K562 (cell line): ENCODE measurements around the gene KRT1. TPM values are rescaled to one million over a fixed set of nuclear protein-coding genes. Genes with fewer than 3 reads are reported as not detected.

ENCODE experiments used
- CHD2 ChIP-seq: IDR thresholded peaks from 2 replicates; pipeline ENCODE4 v1.6.1; 2011; ENCODE audit warnings: low read depth, low read length
- GTF3C2 ChIP-seq: IDR thresholded peaks from 3 replicates; pipeline ENCODE4 v1.6.1; 2011; ENCODE audit warnings: borderline replicate concordance, mild to moderate bottlenecking, moderate library complexity; ENCODE audit not compliant: insufficient read length; ENCODE audit errors: extremely low read depth
- ZFP30 ChIP-seq: fragments of 250-450 bp; sonication (Bioruptor Pico); IDR thresholded peaks from 2 replicates; pipeline ENCODE4 v1.8.0; 2022; ENCODE audit warnings: moderate library complexity, mild to moderate bottlenecking, inconsistent platforms, borderline replicate concordance
- polyA plus RNA-seq, 8 experiments: library from polyadenylated mRNA; depleted of rRNA in 4 of 8; stranded (reverse) in 5 of 8; unstranded in 3 of 8; fragments of >200 nt; fragmentation: Nextera tagmentation in 2 of 8; fragmentation: Illumina TruSeq in 1 of 8; extraction: Ambion mirVana in 2 of 8; extraction: Trizol in 1 of 8; gene quantifications; 2 replicates each; pipeline versions ENCODE4 v1.2.1 to v1.2.3, GENCODE V29; 2011 to 2014; ENCODE audit warnings: inconsistent platforms in 1 of 8, missing spikeins in 1 of 8
- total RNA-seq, 7 experiments: library from RNA; depleted of rRNA in 6 of 7; stranded (reverse); fragments of >200 nt in 6 of 7; fragmentation: Illumina TruSeq in 2 of 7; extraction: Trizol in 2 of 7; gene quantifications; 2 replicates each; pipeline versions ENCODE4 v1.2.1 to v1.2.3, GENCODE V29; 2011 to 2021; ENCODE audit warnings: low replicate concordance in 1 of 7
- TF ChIP-seq, protein P1 (sequence below): sonication (generic); formaldehyde crosslinking; IDR thresholded peaks from 2 replicates; pipeline ENCODE4 v1.8.0; 2023; ENCODE audit warnings: mild to moderate bottlenecking, missing genetic modification reagents

KRT1 gene
- total and polyA plus RNA-seq, 9 of the 15 experiments (the other 6 are each of a cell fraction or from before 2014, with no cell fraction given) = 0.18 TPM; not detected in 8

GRCh38 chr12:52673713-52674432 is 6.3 kb downstream of the KRT1 start (continued):
- TF ChIP-seq GTF3C2 = no peak
- no peak for TF ChIP-seq ZFP30
- TF ChIP-seq, protein P1, sequence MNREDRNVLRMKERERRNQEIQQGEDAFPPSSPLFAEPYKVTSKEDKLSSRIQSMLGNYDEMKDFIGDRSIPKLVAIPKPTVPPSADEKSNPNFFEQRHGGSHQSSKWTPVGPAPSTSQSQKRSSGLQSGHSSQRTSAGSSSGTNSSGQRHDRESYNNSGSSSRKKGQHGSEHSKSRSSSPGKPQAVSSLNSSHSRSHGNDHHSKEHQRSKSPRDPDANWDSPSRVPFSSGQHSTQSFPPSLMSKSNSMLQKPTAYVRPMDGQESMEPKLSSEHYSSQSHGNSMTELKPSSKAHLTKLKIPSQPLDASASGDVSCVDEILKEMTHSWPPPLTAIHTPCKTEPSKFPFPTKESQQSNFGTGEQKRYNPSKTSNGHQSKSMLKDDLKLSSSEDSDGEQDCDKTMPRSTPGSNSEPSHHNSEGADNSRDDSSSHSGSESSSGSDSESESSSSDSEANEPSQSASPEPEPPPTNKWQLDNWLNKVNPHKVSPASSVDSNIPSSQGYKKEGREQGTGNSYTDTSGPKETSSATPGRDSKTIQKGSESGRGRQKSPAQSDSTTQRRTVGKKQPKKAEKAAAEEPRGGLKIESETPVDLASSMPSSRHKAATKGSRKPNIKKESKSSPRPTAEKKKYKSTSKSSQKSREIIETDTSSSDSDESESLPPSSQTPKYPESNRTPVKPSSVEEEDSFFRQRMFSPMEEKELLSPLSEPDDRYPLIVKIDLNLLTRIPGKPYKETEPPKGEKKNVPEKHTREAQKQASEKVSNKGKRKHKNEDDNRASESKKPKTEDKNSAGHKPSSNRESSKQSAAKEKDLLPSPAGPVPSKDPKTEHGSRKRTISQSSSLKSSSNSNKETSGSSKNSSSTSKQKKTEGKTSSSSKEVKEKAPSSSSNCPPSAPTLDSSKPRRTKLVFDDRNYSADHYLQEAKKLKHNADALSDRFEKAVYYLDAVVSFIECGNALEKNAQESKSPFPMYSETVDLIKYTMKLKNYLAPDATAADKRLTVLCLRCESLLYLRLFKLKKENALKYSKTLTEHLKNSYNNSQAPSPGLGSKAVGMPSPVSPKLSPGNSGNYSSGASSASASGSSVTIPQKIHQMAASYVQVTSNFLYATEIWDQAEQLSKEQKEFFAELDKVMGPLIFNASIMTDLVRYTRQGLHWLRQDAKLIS (CRISPR knock-in tag) = no peak
- no peak for TF ChIP-seq CHD2
